SU-DHL-6 (cell line): ENCODE results near the gene ETV6.

ENCODE experiments used
- H2AFZ ChIP-seq: fragments of 200-600 bp; sonication (generic); 2 replicates; pipeline ENCODE4 v1.6.1; 2014; ENCODE audit warnings: low read depth, mild to moderate bottlenecking, moderate library complexity, mixed read lengths, antibody characterized with exemption, low read length; ENCODE audit not compliant: severe bottlenecking
- H3F3A ChIP-seq: fragments of 200-600 bp; shearing (Covaris generic); 2 replicates; pipeline ENCODE4 v1.6.0; 2016; ENCODE audit warnings: antibody characterized with exemption, mild to moderate bottlenecking; ENCODE audit not compliant: insufficient read depth
- H3K27ac ChIP-seq: fragments of 200-600 bp; sonication (generic); 2 replicates; pipeline ENCODE4 v1.5.1; 2016; ENCODE audit warnings: low read depth, mild to moderate bottlenecking, low read length, moderate library complexity, mixed read lengths
- H3K27me3 ChIP-seq: fragments of 200-600 bp; sonication (generic), shearing (Covaris generic); 2 replicates; pipeline ENCODE4 v1.6.0; 2014; ENCODE audit warnings: mild to moderate bottlenecking, low read length
- H3K36me3 ChIP-seq: fragments of 200-600 bp; sonication (generic); 2 replicates; pipeline ENCODE4 v1.6.1; 2014; ENCODE audit warnings: mild to moderate bottlenecking, low read length, mixed read lengths
- H3K4me2 ChIP-seq: fragments of 300-600, 200-600 bp; shearing (Covaris generic), sonication (generic); 2 replicates; pipeline ENCODE4 v1.6.0; 2014; ENCODE audit warnings: low read length, low read depth, mild to moderate bottlenecking; ENCODE audit not compliant: poor library complexity, severe bottlenecking
- H3K4me3 ChIP-seq: fragments of 200-600 bp; sonication (generic); 2 replicates; pipeline ENCODE4 v1.5.1; 2014; ENCODE audit warnings: antibody characterized with exemption, low read length, mild to moderate bottlenecking, mixed read lengths; ENCODE audit not compliant: insufficient read depth, poor library complexity, severe bottlenecking
- H3K79me2 ChIP-seq: fragments of 200-600 bp; sonication (generic); 2 replicates; pipeline ENCODE4 v1.6.1; 2014; ENCODE audit warnings: mild to moderate bottlenecking, low read length, moderate library complexity; ENCODE audit not compliant: insufficient read depth
- H3K9ac ChIP-seq: fragments of 200-600 bp; sonication (generic); 2 replicates; pipeline ENCODE4 v1.7.0; 2014; ENCODE audit warnings: mild to moderate bottlenecking, low read length
- H3K9me2 ChIP-seq: fragments of 200-600 bp; sonication (generic); replicated peaks from 2 replicates; pipeline ENCODE4 v1.6.1; 2014; ENCODE audit warnings: low read length; ENCODE audit not compliant: insufficient read depth
- H3K9me3 ChIP-seq: fragments of 200-600 bp; sonication (generic); 2 replicates; pipeline ENCODE4 v1.6.1; 2014; ENCODE audit warnings: low read length, mixed read lengths; ENCODE audit not compliant: insufficient read depth
- H4K20me1 ChIP-seq: fragments of 200-600 bp; sonication (generic); 2 replicates; pipeline ENCODE4 v1.6.1; 2014; ENCODE audit warnings: low read depth, mild to moderate bottlenecking, antibody characterized with exemption, low read length, moderate library complexity, mixed read lengths
- EZH2phosphoT487 ChIP-seq: fragments of 200-600 bp; sonication (generic), shearing (Covaris generic); conservative IDR thresholded peaks from 2 replicates; pipeline ENCODE4 v1.6.1; 2018; ENCODE audit warnings: mild to moderate bottlenecking, antibody characterized with exemption, low read length, moderate library complexity, mixed read lengths
- TF ChIP-seq, protein P1 (sequence below): fragments of 200-600 bp; sonication (generic); IDR thresholded peaks from one replicate; pipeline ENCODE4 v1.5.1; 2017; ENCODE audit warnings: antibody characterized with exemption, mild to moderate bottlenecking, low read length, moderate library complexity; ENCODE audit not compliant: insufficient read depth, poor library complexity, severe bottlenecking

Gene ETV6

DNA sequence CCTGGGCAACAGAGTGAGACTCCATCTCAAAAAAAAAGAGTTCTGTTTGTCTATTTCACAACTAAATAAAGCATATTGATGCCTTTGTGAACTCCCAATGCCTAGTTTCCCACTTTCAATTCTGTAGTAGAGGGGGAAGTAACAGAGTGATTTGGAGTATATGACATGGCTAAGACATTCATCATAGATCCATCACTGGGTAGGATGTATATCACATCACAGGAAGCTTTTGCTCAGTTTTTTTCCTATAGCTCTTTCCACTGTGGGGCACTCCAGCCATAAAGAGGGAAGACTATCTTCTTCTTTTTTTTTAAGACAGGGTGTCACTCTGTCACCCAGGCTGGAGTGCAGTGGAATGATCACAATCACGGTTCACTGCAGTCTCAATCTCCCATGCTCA lies 267.3 kb downstream of the ETV6 start:
- Histone ChIP-seq H3K9ac (no peak overlapping the region), H3F3A (no peaks in the 10 kb centered on the region), H2AFZ (no peak overlapping the region), H3K4me3 (no peak overlapping the region), H3K27me3 (no peaks in the 10 kb centered on the region), H4K20me1 (no peaks in the 10 kb centered on the region), H3K79me2 (no peaks in the 10 kb centered on the region), H3K27ac (no peak overlapping the region), H3K9me2 (no peaks in the 10 kb centered on the region), H3K9me3 (no peaks in the 10 kb centered on the region), H3K4me2 (no peak overlapping the region), H3K36me3 (no peaks in the 10 kb centered on the region)
- TF ChIP-seq EZH2phosphoT487: no peak

DNA sequence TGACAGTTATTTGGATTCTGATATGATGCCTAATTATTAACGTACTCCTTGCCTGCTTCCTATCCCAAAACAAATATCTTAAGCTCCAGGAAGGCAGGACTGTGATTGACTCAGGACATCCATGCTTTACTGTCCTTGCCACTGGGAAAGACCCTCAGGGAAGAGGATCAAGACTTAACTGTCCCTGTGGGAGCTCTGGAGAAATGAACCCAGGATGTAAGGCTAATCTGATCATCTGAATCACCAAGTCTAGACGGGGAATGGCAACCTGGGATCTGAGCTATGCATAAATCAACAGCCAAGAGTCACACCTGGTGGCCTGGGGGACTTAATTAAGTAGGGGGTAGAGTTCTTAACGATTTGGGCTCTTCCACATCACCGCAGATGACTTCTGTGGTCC lies 268.0 kb downstream of the ETV6 start:
- H3K36me3 ChIP-seq: no peaks in the 10 kb centered on the region
- H3K9me2 ChIP-seq: no peaks in the 10 kb centered on the region
- no peak overlapping the region for H2AFZ ChIP-seq
- H3K27ac ChIP-seq: no peak overlapping the region
- no peaks in the 10 kb centered on the region for H3F3A ChIP-seq
- no peaks in the 10 kb centered on the region for H3K27me3 ChIP-seq
- no peak overlapping the region for H3K4me2 ChIP-seq
- no peak for TF ChIP-seq EZH2phosphoT487
- TF ChIP-seq, protein P1, sequence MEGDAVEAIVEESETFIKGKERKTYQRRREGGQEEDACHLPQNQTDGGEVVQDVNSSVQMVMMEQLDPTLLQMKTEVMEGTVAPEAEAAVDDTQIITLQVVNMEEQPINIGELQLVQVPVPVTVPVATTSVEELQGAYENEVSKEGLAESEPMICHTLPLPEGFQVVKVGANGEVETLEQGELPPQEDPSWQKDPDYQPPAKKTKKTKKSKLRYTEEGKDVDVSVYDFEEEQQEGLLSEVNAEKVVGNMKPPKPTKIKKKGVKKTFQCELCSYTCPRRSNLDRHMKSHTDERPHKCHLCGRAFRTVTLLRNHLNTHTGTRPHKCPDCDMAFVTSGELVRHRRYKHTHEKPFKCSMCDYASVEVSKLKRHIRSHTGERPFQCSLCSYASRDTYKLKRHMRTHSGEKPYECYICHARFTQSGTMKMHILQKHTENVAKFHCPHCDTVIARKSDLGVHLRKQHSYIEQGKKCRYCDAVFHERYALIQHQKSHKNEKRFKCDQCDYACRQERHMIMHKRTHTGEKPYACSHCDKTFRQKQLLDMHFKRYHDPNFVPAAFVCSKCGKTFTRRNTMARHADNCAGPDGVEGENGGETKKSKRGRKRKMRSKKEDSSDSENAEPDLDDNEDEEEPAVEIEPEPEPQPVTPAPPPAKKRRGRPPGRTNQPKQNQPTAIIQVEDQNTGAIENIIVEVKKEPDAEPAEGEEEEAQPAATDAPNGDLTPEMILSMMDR: no peak
- no peaks in the 10 kb centered on the region for H3K79me2 ChIP-seq
- H3K4me3 ChIP-seq: no peak overlapping the region
- H3K9ac ChIP-seq: no peak overlapping the region
- H4K20me1 ChIP-seq: no peaks in the 10 kb centered on the region
- H3K9me3 ChIP-seq: no peaks in the 10 kb centered on the region

DNA sequence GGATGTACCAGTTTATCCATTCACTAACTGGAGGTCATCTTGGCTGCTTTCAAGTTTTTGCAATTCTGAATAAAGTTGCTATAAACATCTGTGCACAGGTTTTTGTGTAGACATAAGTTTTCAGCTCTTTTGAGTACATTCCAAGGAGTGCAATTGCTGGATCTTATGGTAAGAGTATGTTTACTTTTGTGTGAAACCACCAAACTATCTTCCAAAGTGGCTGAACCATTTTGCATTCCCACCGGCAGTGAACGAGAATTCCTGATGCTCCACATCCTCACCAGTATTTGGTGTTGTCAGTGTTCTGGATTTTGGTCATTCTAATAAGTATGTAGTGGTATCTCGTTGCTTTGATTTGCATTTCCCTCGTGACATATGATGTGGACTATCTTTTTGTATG lies 270.8 kb downstream of the ETV6 start:
- Histone ChIP-seq H2AFZ (no peak overlapping the region), H3K4me2 (no peak overlapping the region), H3K4me3 (no peak overlapping the region), H3K27me3 (no peaks in the 10 kb centered on the region), H3F3A (no peaks in the 10 kb centered on the region), H3K36me3 (no peaks in the 10 kb centered on the region), H3K27ac (no peak overlapping the region), H3K9ac (no peak overlapping the region), H4K20me1 (no peaks in the 10 kb centered on the region), H3K9me3 (no peaks in the 10 kb centered on the region), H3K79me2 (no peaks in the 10 kb centered on the region), H3K9me2 (no peaks in the 10 kb centered on the region)
- TF ChIP-seq, protein P1: no peak
- no peak for TF ChIP-seq EZH2phosphoT487

DNA sequence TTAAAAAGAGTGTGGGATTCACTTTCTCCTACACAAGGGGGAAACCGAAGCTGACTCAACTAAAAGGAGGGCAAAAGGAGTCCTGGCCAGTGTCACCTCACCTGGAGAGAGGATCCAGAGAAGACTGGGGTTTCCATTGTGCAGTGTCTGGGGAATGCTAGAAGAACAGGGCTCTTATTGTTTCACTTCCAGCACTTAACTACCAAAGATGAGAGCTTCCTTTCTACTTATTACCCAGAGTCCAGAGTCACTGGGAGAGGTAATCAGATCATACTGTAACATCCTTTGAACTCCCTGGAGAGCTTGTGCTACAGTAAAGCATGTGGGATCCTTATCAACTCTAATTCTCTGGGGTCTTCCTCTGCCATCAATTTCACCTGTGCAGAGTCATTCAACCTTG lies 272.9 kb downstream of the ETV6 start:
- Histone ChIP-seq H3K27ac (no peak overlapping the region), H3K4me3 (no peak overlapping the region), H2AFZ (no peak overlapping the region), H3K36me3 (no peaks in the 10 kb centered on the region), H3K27me3 (no peaks in the 10 kb centered on the region), H3F3A (no peaks in the 10 kb centered on the region), H4K20me1 (no peaks in the 10 kb centered on the region), H3K9me2 (no peaks in the 10 kb centered on the region), H3K79me2 (no peaks in the 10 kb centered on the region), H3K9me3 (no peaks in the 10 kb centered on the region), H3K4me2 (no peak overlapping the region), H3K9ac (no peak overlapping the region)
- TF ChIP-seq, protein P1: no peak
- TF ChIP-seq EZH2phosphoT487: no peak
